ENCODE results near the gene S100Z.
"Not testable (repeated sequence)": the region's sequence is repeated elsewhere in the genome, so short reads cannot be mapped to it uniquely, and the experiment has no call there.

Gene S100Z

GRCh38 chr5:76927961-76928360, 78.1 kb downstream of the S100Z start:
- Mint-ChIP-seq H3K9me3 (no peaks in the 10 kb centered on the region), H3K4me3 (no peak overlapping the region), H3K36me3 (ENCODE audit: insufficient read depth) (no peaks in the 10 kb centered on the region), H3K27ac (no peak overlapping the region), H3K4me1 (ENCODE audit: low read depth in 2 of 2) (no peaks in the 10 kb centered on the region), H3K27me3 (peaks cover 17 to 40% of the 10 kb centered on the region in 2 donors)
- no peak for DNase-seq
- no peak for ATAC-seq (replicated peaks)

- peaks cover 33 to 43% of the 10 kb centered on the region in 2 donors for H3K27me3 Mint-ChIP-seq
- DNase-seq (no peak), ATAC-seq (replicated peaks) (no peak)
- H3K36me3 Mint-ChIP-seq (ENCODE audit: insufficient read depth) = no peaks in the 10 kb centered on the region
- no peaks in the 10 kb centered on the region for H3K4me1 Mint-ChIP-seq (ENCODE audit: low read depth in 2 of 2)
- H3K9me3 Mint-ChIP-seq = peaks cover 0 to 2% of the 10 kb centered on the region in 2 donors
- no peak overlapping the region for H3K27ac Mint-ChIP-seq
- H3K4me3 Mint-ChIP-seq = no peak overlapping the region
Observed at GRCh38 chr5:76930083-76930482, 80.3 kb downstream of the S100Z start.

DNA sequence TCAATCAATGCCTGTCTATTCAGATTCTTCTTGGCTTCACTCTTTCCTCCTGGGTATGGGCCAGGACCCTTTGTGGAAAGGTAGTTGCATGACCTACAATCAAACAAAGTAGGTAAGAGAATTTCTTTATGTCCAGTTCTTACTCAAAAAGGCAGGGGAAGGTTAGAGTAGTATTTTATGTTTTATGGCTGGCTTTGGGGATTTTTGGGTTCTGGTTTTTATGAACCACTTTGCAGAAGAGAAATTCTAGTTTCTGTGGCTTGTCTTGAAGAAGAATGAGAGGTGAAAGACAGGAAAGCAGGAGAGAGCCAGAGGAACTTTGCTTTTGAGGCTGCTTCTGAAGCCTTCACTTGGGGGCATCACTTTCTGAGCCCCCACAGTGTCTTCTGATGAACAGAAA, 88.4 kb downstream of the S100Z start:
- H3K4me3 Mint-ChIP-seq = no peak overlapping the region
- peaks cover 0 to 2% of the 10 kb centered on the region in 2 donors for H3K9me3 Mint-ChIP-seq
- peaks cover 23% of the 10 kb centered on the region in 2 donors for H3K27me3 Mint-ChIP-seq
- H3K36me3 Mint-ChIP-seq (ENCODE audit: insufficient read depth) = no peaks in the 10 kb centered on the region
- DNase-seq (no peak), ATAC-seq (replicated peaks) (no peak)
- no peaks in the 10 kb centered on the region for H3K4me1 Mint-ChIP-seq (ENCODE audit: low read depth in 2 of 2)
- no peak overlapping the region for H3K27ac Mint-ChIP-seq

DNA sequence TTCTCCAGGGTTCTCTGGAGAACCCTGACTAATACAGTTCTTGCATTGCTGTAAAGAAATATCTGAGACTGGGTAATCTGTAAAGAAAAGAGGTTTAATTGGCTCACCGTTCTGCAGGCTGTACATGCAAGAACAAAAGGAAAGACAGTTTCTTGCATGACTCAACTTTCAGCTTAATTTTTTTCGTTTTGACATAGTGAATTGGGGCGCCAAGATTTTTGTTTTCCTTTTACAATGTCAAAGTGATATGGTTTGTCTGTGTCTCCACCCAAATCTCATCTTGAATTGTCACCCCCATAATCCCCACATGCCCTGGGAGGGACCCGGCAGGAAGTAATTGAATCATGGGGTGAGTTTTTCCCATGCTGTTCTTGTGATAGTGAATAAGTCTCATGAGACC, 91.2 kb downstream of the S100Z start:
- Mint-ChIP-seq H3K4me1 (ENCODE audit: low read depth in 2 of 2) (no peaks in the 10 kb centered on the region), H3K9me3 (no peaks in the 10 kb centered on the region), H3K36me3 (ENCODE audit: insufficient read depth) (no peaks in the 10 kb centered on the region), H3K27ac (no peak overlapping the region), H3K27me3 (peaks cover 27 to 42% of the 10 kb centered on the region in 2 donors), H3K4me3 (no peak overlapping the region)
- DNase-seq = no peak
- ATAC-seq (replicated peaks) = no peak

DNA sequence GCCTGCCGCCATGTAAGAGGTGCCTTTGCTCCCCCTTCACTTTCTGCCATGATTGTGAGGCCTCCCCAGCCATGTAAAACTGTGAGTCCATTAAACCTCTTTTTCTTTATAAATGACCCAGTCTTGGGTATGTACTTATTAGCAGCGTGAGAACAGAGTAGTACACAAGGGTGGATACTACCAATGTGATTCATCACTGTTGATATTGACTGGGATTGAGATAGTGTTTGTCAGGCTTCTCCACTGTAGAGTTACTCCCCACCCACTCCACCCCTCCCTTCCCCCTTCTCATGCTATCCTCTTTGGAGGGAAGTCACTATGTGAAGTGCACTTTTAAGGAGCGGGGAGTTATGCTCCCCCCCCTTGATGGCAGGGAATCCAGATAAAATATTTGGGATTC, 91.6 kb downstream of the S100Z start:
- Mint-ChIP-seq H3K9me3 (no peaks in the 10 kb centered on the region), H3K4me1 (ENCODE audit: low read depth in 2 of 2) (no peaks in the 10 kb centered on the region)
- ATAC-seq (replicated peaks) = no peak

GRCh38 chr5:76942581-76942980, 92.8 kb downstream of the S100Z start:
- H3K4me1 Mint-ChIP-seq (ENCODE audit: low read depth in 2 of 2) = no peaks in the 10 kb centered on the region
- no peaks in the 10 kb centered on the region for H3K36me3 Mint-ChIP-seq (ENCODE audit: insufficient read depth)
- peaks cover 42 to 58% of the 10 kb centered on the region in 2 donors for H3K27me3 Mint-ChIP-seq
- ATAC-seq (replicated peaks) (no peak), DNase-seq (no peak)
- H3K27ac Mint-ChIP-seq = no peak overlapping the region
- no peak overlapping the region for H3K4me3 Mint-ChIP-seq
- no peaks in the 10 kb centered on the region for H3K9me3 Mint-ChIP-seq

More for the DNA sequence above, 91.6 kb downstream of the S100Z start:
- Mint-ChIP-seq H3K27ac (no peak overlapping the region), H3K27me3 (peaks cover 32 to 46% of the 10 kb centered on the region in 2 donors), H3K4me3 (no peak overlapping the region), H3K36me3 (ENCODE audit: insufficient read depth) (no peaks in the 10 kb centered on the region)
- DNase-seq = no peak

GRCh38 chr5:76943006-76943405, 93.2 kb downstream of the S100Z start:
- ATAC-seq (replicated peaks) (no peak), DNase-seq (no peak)
- H3K4me3 Mint-ChIP-seq = no peak overlapping the region
- no peaks in the 10 kb centered on the region for H3K36me3 Mint-ChIP-seq (ENCODE audit: insufficient read depth)
- H3K4me1 Mint-ChIP-seq (ENCODE audit: low read depth in 2 of 2) = no peaks in the 10 kb centered on the region
- no peaks in the 10 kb centered on the region for H3K9me3 Mint-ChIP-seq
- no peak overlapping the region for H3K27ac Mint-ChIP-seq
- peaks cover 39 to 59% of the 10 kb centered on the region in 2 donors for H3K27me3 Mint-ChIP-seq

DNA sequence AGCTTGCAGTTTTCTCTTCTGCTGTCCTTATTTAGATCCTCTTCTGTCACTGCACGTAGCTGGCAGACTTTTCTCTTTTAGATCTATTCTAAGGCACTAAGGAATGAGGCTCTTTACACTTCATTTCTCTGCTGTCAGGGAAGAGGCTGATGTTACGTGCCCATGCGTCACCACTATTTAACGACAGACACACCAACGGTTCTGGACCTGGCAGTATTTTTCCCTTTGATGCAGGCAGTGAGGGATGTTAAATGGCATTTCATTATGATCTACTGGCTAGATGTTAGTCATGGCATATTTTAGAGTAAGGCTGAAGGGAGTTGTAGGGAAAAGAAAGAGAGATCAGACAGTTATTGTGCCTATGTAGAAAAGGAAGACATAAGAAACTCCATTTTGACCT, 94.8 kb downstream of the S100Z start:
- ATAC-seq (replicated peaks) = no peak
- Mint-ChIP-seq H3K36me3 (ENCODE audit: insufficient read depth) (no peaks in the 10 kb centered on the region), H3K9me3 (no peaks in the 10 kb centered on the region), H3K27me3 (peaks cover 42 to 70% of the 10 kb centered on the region in 2 donors), H3K27ac (no peak overlapping the region), H3K4me1 (ENCODE audit: low read depth in 2 of 2) (no peaks in the 10 kb centered on the region), H3K4me3 (no peak overlapping the region)
- no peak for DNase-seq

DNA sequence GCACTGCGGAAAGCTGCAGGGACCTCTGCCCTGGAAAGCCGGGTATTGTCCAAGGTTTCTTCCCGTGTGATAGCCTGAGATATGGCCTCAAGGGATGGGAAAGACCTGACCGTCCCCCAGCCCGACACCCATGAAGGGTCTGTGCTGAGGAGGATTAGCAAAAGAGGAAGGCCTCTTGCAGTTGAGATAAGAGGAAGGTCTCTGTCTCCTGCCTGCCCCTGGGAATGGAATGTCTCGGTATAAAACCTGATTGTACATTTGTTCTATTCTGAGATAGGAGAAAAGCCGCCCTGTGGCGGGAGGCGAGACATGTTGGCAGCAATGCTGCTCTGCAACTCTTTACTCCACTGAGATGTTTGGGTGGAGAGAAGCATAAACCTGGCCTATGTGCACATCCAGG, 95.4 kb downstream of the S100Z start:
- H3K4me1 Mint-ChIP-seq (ENCODE audit: low read depth in 2 of 2); ATAC-seq (replicated peaks); DNase-seq; H3K9me3 Mint-ChIP-seq; H3K4me3 Mint-ChIP-seq; H3K36me3 Mint-ChIP-seq (ENCODE audit: insufficient read depth); H3K27ac Mint-ChIP-seq: not testable (repeated sequence)
- H3K27me3 Mint-ChIP-seq = peaks cover 42 to 64% of the 10 kb centered on the region in 2 donors

GRCh38 chr5:76946090-76946489, 96.3 kb downstream of the S100Z start:
- Mint-ChIP-seq H3K4me3 (no peak overlapping the region), H3K27me3 (peaks cover 42 to 62% of the 10 kb centered on the region in 2 donors), H3K27ac (no peak overlapping the region), H3K36me3 (ENCODE audit: insufficient read depth) (no peaks in the 10 kb centered on the region), H3K9me3 (no peaks in the 10 kb centered on the region), H3K4me1 (ENCODE audit: low read depth in 2 of 2) (no peaks in the 10 kb centered on the region)
- ATAC-seq (replicated peaks) (no peak), DNase-seq (no peak)

GRCh38 chr5:76947082-76947503, 97.3 kb downstream of the S100Z start:
- Mint-ChIP-seq H3K36me3 (ENCODE audit: insufficient read depth) (no peaks in the 10 kb centered on the region), H3K4me3 (no peak overlapping the region), H3K4me1 (ENCODE audit: low read depth in 2 of 2) (no peaks in the 10 kb centered on the region), H3K9me3 (no peaks in the 10 kb centered on the region), H3K27me3 (peaks cover 42 to 66% of the 10 kb centered on the region in 2 donors), H3K27ac (no peak overlapping the region)
- no peak for DNase-seq
- no peak for ATAC-seq (replicated peaks)

GRCh38 chr5:76952795-76953536, 103.2 kb downstream of the S100Z start, which contains the start of gene CRHBP:
Gene CRHBP (plus strand): TSS chr5:76953045. CDS start chr5:76953135, 90 bp downstream.
- ATAC-seq (replicated peaks) = no peak
- Mint-ChIP-seq H3K4me1 (ENCODE audit: low read depth in 2 of 2) (peaks cover 0 to 3% of the 10 kb centered on the region in 2 donors), H3K27ac (no peak within 1 kb of the TSS), H3K27me3 (peaks cover 35 to 59% of the 10 kb centered on the region in 2 donors), H3K9me3 (no peaks in the 10 kb centered on the region), H3K4me3 (no peak within 1 kb of the TSS), H3K36me3 (ENCODE audit: insufficient read depth) (no peaks in the 10 kb centered on the region)
- DNase-seq = no peak

DNA sequence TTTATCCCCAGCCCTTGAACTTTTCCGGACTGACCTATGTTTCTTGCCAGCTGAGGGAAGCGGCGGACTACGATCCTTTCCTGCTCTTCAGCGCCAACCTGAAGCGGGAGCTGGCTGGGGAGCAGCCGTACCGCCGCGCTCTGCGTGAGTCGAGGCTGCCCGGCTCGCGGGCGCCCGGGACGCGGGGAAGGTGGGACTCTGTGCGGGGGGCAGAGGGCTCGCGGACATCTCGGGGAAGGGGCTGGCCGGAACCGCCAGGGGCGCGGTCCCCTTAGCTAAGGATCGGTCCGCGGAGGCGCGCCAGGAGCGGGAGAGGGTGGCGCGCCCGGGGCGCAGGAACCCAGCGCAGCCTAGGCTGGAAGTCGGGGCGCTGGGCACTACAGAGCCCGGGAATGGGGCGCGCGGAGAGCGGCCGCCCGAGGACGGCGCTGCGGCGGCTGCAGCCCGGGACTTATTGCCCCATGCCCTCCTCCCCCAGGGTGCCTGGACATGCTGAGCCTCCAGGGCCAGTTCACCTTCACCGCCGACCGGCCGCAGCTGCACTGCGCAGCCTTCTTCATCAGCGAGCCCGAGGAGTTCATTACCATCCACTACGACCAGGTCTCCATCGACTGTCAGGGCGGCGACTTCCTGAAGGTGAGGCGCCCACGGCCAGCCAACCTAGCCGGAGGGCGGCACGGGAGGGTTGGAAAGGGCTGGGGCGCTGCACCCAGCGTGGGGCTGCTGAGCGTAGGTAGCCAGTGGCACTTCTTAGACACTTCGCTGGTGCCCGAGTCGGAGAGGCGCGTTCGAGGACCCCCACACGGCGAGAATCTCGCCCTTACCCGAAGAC, 104.0 kb downstream of the S100Z start:
- no peak overlapping the region for H3K27ac Mint-ChIP-seq
- no peaks in the 10 kb centered on the region for H3K9me3 Mint-ChIP-seq
- H3K27me3 Mint-ChIP-seq = peaks cover 29 to 52% of the 10 kb centered on the region in 2 donors
- no peak for ATAC-seq (replicated peaks)
- H3K36me3 Mint-ChIP-seq (ENCODE audit: insufficient read depth) = no peaks in the 10 kb centered on the region
- H3K4me3 Mint-ChIP-seq = no peak overlapping the region
- H3K4me1 Mint-ChIP-seq (ENCODE audit: low read depth in 2 of 2) = peaks cover 0 to 3% of the 10 kb centered on the region in 2 donors
- DNase-seq = no peak

- DNase-seq = no peak
- H3K9me3 Mint-ChIP-seq = no peaks in the 10 kb centered on the region
- H3K27me3 Mint-ChIP-seq = peaks cover 28 to 49% of the 10 kb centered on the region in 2 donors
- peaks cover 0 to 3% of the 10 kb centered on the region in 2 donors for H3K4me1 Mint-ChIP-seq (ENCODE audit: low read depth in 2 of 2)
- no peak overlapping the region for H3K4me3 Mint-ChIP-seq
- no peak for ATAC-seq (replicated peaks)
- no peak overlapping the region for H3K27ac Mint-ChIP-seq
- H3K36me3 Mint-ChIP-seq (ENCODE audit: insufficient read depth) = no peaks in the 10 kb centered on the region
Observed at GRCh38 chr5:76954383-76954763, 104.6 kb downstream of the S100Z start.

All from effector memory CD8-positive, alpha-beta T cell (primary cell).